IgD-negative memory B cell (primary cell): ENCODE results near the gene PMM1. TPM values are rescaled to one million over a fixed set of nuclear protein-coding genes. Genes with fewer than 3 reads are reported as not detected.
"Not testable (repeated sequence)": the region's sequence is repeated elsewhere in the genome, so short reads cannot be mapped to it uniquely, and the experiment has no call there.

ENCODE experiments used
- H3K27ac Mint-ChIP-seq, 3 donors: one replicate each; pipeline ENCODE4 v1.8.0; 2020 to 2022; ENCODE audit warnings: mild to moderate bottlenecking in 3 of 3, mixed read lengths in 3 of 3, moderate library complexity in 1 of 3
- H3K27me3 Mint-ChIP-seq: one replicate; pipeline ENCODE4 v1.8.0; 2021; ENCODE audit warnings: mixed read lengths
- H3K36me3 Mint-ChIP-seq: one replicate; pipeline ENCODE4 v1.8.0; 2020; ENCODE audit warnings: mild to moderate bottlenecking, mixed read lengths
- H3K4me1 Mint-ChIP-seq, 3 donors: one replicate each; pipeline ENCODE4 v1.8.0; 2020 to 2022; ENCODE audit warnings: mixed read lengths in 3 of 3, mild to moderate bottlenecking in 1 of 3
- H3K4me3 Mint-ChIP-seq, 4 donors: one replicate each; pipeline ENCODE4 v1.8.0; 2020 to 2022; ENCODE audit warnings: mild to moderate bottlenecking in 4 of 4, mixed read lengths in 4 of 4, moderate library complexity in 3 of 4
- H3K9me3 Mint-ChIP-seq, 3 donors: one replicate each; pipeline ENCODE4 v1.8.0; 2020 to 2021; ENCODE audit warnings: mixed read lengths in 3 of 3, mild to moderate bottlenecking in 1 of 3
- polyA plus RNA-seq: library from polyadenylated mRNA; unstranded; fragments of 300-500 nt; fragmentation: Illumina TruSeq; gene quantifications from one replicate; pipeline ENCODE4 v1.2.3, GENCODE V29; 2021

PMM1 gene
- polyA plus RNA-seq, 1 donor from 2014 or later = 21.8 TPM

DNA sequence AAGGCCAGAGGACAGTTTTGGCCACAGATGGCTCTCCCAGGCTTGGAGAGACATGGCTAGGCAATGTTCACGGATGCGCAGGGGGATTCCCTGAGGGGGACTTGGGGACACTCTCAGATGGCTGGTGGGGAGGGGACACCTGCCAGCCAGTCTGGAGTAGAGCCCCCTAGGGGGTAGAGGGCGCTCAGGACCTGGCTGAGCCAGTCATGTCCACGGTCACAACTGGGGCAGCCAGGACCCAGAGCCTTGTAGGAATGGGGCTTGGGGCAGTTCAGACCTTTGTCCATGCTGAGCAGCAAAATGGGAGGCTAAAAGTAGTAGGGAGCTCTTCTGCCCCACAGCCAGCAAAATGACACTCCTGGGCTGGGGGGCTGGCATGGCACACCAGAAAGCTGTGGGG lies 27.2 kb downstream of the PMM1 start:
- H3K9me3 Mint-ChIP-seq = no peaks in the 10 kb centered on the region
- H3K4me1 Mint-ChIP-seq = no peaks in the 10 kb centered on the region
- H3K4me3 Mint-ChIP-seq = no peak overlapping the region
- H3K27me3 Mint-ChIP-seq = peaks cover 14% of the 10 kb centered on the region
- H3K27ac Mint-ChIP-seq = peak overlapping the region in 1 of 3 donors; percentile 74
- no peaks in the 10 kb centered on the region for H3K36me3 Mint-ChIP-seq

DNA sequence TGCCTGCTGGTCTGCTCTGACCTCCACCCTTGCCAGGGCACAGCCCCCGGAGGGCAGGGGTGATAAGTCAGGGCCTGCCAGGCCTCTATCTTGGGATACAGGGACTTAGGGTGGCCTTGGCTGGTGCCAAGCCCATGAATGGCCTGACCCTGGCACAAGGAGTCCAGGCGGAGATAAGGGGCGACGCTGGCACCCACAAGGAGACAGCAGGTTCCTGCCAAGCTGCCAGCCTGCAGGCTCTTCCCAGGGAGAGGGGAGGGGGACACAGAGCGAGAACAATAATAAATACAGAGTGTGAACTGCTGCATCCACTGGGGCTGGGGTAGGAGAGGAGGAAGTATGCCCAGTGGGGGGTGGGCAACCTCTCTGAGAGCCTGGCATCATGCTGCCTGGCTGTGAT lies 27.9 kb downstream of the PMM1 start:
- no peaks in the 10 kb centered on the region for H3K36me3 Mint-ChIP-seq
- H3K27me3 Mint-ChIP-seq = peaks cover 14% of the 10 kb centered on the region
- no peaks in the 10 kb centered on the region for H3K4me1 Mint-ChIP-seq
- H3K4me3 Mint-ChIP-seq = no peak overlapping the region
- H3K9me3 Mint-ChIP-seq = no peaks in the 10 kb centered on the region
- no peak overlapping the region for H3K27ac Mint-ChIP-seq

- Mint-ChIP-seq H3K9me3 (no peaks in the 10 kb centered on the region), H3K27ac (no peak overlapping the region), H3K4me3 (no peak overlapping the region), H3K36me3 (peaks cover 2% of the 10 kb centered on the region), H3K4me1 (peaks cover 0 to 1% (median 0%) of the 10 kb centered on the region in 3 donors), H3K27me3 (peaks cover 16% of the 10 kb centered on the region)
These were observed 28.3 kb downstream of the PMM1 start for GRCh38 chr22:41561335-41561734.

DNA sequence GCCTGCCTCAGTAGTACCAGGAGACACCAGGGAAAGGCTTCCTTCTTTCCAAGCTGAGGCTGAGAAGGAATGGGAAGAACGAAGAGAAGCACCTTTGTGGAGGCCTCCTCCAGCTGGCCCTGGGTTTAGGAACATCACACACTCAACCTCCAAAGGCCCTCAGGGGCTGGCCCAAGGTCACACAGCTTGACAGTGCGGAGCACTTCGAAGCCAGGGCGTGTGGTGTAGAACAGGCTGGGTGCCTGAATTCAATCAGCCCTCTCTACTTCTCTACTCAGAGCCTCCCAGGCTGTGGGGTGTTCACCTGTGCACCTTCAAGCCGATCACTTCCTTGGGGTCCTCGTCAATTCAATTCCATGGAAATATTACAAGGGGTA lies 29.6 kb downstream of the PMM1 start:
- Mint-ChIP-seq H3K36me3 (peaks cover 2% of the 10 kb centered on the region), H3K27me3 (peaks cover 19% of the 10 kb centered on the region), H3K4me1 (peaks cover 0 to 3% (median 0%) of the 10 kb centered on the region in 3 donors), H3K4me3 (no peak overlapping the region), H3K9me3 (no peaks in the 10 kb centered on the region), H3K27ac (no peak overlapping the region)

DNA sequence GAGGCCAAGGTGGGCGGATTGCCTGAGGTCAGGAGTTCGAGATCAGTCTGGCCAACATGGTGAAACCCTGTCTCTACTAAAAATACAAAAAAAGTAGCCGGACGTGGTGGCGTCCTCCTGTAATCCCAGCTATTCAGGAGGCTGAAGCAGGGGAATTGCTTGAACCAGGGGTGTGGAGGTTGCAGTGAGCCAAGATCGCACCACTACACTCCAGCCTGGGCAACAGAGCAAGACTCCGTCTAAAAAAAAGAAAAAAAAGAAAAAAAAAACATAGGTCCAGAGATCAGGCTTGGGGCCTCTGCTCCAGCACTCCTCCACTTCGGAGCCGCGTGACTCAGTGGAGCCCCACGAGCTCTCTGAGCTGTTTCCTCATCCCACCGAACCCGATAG lies 31.4 kb downstream of the PMM1 start:
- peaks cover 21% of the 10 kb centered on the region for H3K27me3 Mint-ChIP-seq
- not testable (repeated sequence) for H3K9me3 Mint-ChIP-seq, H3K36me3 Mint-ChIP-seq, H3K27ac Mint-ChIP-seq, H3K4me1 Mint-ChIP-seq, H3K4me3 Mint-ChIP-seq

GRCh38 chr22:41557401-41558240 lies 32.0 kb downstream of the PMM1 start:
- Mint-ChIP-seq H3K27ac (no peak overlapping the region), H3K36me3 (peaks cover 2% of the 10 kb centered on the region)

GRCh38 chr22:41556561-41556960 lies 33.1 kb downstream of the PMM1 start:
- Mint-ChIP-seq H3K4me3 (no peak overlapping the region), H3K27me3 (peaks cover 26% of the 10 kb centered on the region)

More at GRCh38 chr22:41557401-41558240, 32.0 kb downstream of the PMM1 start:
- Mint-ChIP-seq H3K27me3 (peaks cover 21% of the 10 kb centered on the region), H3K4me3 (peak overlapping the region in 1 of 4 donors; percentile 22), H3K4me1 (peaks cover 0 to 3% (median 0%) of the 10 kb centered on the region in 3 donors), H3K9me3 (no peaks in the 10 kb centered on the region)

GRCh38 chr22:41555325-41555982 lies 34.2 kb downstream of the PMM1 start:
- peaks cover 21% of the 10 kb centered on the region for H3K27me3 Mint-ChIP-seq
- H3K4me1 Mint-ChIP-seq = peaks cover 0 to 3% (median 0%) of the 10 kb centered on the region in 3 donors
- peaks cover 2% of the 10 kb centered on the region for H3K36me3 Mint-ChIP-seq
- no peak overlapping the region for H3K4me3 Mint-ChIP-seq
- no peaks in the 10 kb centered on the region for H3K9me3 Mint-ChIP-seq
- H3K27ac Mint-ChIP-seq = no peak overlapping the region

More at GRCh38 chr22:41556561-41556960, 33.1 kb downstream of the PMM1 start:
- H3K9me3 Mint-ChIP-seq = no peaks in the 10 kb centered on the region
- peaks cover 2% of the 10 kb centered on the region for H3K36me3 Mint-ChIP-seq
- H3K27ac Mint-ChIP-seq = no peak overlapping the region
- peaks cover 0 to 3% (median 0%) of the 10 kb centered on the region in 3 donors for H3K4me1 Mint-ChIP-seq

DNA sequence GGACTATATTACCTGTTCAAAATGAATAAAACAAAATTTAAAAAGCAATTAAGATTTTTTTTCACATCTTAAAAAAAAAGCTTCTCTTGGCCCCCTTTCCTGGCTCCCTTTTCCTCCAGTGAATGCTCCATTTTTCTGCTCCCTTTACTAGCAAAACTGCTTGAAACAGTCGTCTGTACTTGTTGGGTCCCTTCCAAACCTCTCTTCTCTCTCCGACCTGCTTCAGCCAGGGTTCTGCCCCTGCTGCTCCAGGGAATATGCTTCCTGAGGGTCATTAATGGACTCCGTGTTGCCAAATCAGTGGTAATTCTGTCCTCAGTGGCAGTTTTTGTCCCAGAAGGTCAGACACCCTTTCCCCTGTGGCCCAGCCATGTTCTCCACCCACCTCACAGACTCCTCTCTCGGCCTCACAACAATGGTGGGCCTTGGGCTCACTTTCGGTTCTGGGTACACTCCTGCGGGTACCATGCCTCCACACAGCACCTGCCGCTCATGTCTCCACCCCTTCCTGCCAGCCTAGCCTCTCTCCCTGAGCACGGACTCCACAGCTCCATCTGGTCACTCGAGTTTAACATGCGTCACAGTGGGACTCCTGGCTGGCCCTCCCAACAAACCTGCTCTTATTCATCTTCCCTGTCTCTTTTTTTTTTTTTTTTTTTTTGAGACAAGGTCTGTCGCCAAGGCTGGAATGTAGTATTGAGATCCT lies 37.6 kb downstream of the PMM1 start:
- Mint-ChIP-seq H3K36me3 (peaks cover 2% of the 10 kb centered on the region), H3K4me1 (peaks cover 0 to 3% (median 0%) of the 10 kb centered on the region in 3 donors), H3K27me3 (peaks cover 14% of the 10 kb centered on the region), H3K9me3 (no peaks in the 10 kb centered on the region), H3K27ac (no peak overlapping the region), H3K4me3 (peak overlapping the region in 1 of 4 donors; percentile 43)

DNA sequence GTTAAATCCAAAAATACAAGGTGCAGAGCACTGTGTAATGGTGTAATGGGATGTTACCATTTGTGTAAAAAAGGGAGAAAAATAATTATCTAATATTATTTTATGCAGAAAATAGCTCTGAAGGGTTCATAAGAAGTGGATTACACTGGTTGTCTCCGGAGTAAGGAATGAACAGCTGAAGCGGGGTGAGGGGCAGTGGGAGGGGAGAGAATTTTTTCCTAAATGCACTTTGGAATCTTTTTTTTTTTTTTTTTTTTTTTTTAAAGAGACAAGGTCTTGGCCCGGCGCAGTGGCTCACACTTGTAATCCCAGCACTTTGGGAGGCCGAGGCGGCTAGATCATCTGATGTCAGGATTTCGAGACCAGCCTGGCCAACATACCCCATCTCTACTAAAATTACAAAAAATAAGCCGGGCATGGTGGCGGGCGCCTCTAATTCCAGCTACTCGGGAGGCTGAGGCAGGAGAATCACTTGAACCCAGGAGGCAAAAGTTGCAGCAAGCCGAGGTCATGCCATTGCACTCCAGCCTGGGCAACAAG lies 38.6 kb downstream of the PMM1 start:
- H3K4me1 Mint-ChIP-seq = no peaks in the 10 kb centered on the region
- peaks cover 9% of the 10 kb centered on the region for H3K27me3 Mint-ChIP-seq
- no peaks in the 10 kb centered on the region for H3K9me3 Mint-ChIP-seq
- no peak overlapping the region for H3K4me3 Mint-ChIP-seq
- H3K36me3 Mint-ChIP-seq = no peaks in the 10 kb centered on the region
- H3K27ac Mint-ChIP-seq = no peak overlapping the region

DNA sequence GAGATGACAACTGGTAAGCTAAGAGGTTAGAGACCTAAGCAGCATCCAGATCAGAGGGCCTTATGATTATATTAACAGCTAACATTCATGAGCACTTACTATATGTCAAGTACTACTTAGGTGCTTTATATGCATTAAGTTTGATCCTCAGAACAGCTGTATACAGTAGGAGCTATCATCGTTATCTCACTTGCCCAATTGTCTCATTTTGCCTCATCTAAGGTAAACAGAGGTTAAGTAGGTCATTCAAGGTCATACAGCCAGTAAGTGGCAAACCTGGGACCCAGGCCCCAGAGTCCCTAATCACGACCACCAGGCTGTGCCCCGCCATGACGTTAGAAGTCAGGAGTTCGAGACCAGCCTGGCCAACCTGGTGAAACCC lies 40.8 kb downstream of the PMM1 start:
- no peaks in the 10 kb centered on the region for H3K36me3 Mint-ChIP-seq
- H3K9me3 Mint-ChIP-seq = no peaks in the 10 kb centered on the region

GRCh38 chr22:41544671-41545476 lies 44.8 kb downstream of the PMM1 start:
- Mint-ChIP-seq H3K4me1 (peaks cover 19 to 27% (median 24%) of the 10 kb centered on the region in 3 donors), H3K4me3 (peak overlapping the region; percentile 90 to 100 (median 98)), H3K9me3 (no peaks in the 10 kb centered on the region), H3K36me3 (no peaks in the 10 kb centered on the region), H3K27me3 (no peaks in the 10 kb centered on the region), H3K27ac (peak overlapping the region; percentile 95 to 97 (median 96))

More for the DNA sequence above, 40.8 kb downstream of the PMM1 start:
- H3K27me3 Mint-ChIP-seq = peaks cover 5% of the 10 kb centered on the region
- peak overlapping the region in 1 of 4 donors; percentile 52 for H3K4me3 Mint-ChIP-seq
- peaks cover 7 to 12% (median 10%) of the 10 kb centered on the region in 3 donors for H3K4me1 Mint-ChIP-seq
- peak overlapping the region in 2 of 3 donors; percentile 35 to 87 for H3K27ac Mint-ChIP-seq

DNA sequence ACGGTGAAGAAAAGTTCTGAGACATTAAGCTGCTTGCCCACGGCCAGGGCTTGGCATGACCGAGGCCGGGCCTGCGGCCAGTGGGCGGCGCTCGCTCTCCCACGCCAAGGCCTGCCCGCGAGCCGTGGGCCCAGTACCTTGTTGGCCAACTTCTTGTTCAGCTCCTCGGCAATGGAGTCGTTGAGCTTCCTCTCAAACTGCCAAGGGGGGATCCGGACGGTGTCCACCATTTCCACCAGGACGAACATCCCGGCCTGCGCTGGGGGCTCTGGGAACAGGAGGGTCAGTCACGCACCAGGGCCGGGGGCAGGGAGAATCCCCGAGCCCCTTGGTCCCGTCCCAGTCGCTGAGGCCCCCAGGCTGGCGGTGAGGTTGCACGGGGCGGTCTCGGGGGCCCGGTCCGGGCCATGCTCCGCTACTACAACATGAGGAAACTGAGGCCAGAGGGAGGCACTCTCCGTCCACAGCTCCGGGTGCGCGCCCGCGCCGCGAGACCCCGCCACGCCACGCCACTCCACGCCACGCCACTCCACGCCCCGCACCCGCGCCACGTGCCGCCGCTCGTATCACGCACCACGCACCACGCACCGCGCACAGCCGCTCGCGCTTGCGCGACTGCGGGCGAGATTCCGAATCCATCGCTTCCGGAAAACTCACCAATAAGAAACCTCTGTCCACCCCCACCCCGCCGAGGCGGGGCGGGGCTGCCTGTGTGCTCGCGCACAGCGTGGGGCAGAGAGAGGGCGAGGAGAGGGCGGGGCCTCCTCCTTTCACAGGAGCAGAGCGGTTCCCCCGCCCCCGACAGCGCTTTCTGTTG lies 45.6 kb downstream of the PMM1 start, which contains the start of gene POLR3H:
TSS of gene POLR3H (minus strand) at position 617 of the 817 bp plus-strand sequence. CDS start at position 248, 369 bp downstream.
- no peaks in the 10 kb centered on the region for H3K9me3 Mint-ChIP-seq
- H3K4me3 Mint-ChIP-seq = peak within 1 kb of the TSS; percentile 90 to 100 (median 98)
- H3K36me3 Mint-ChIP-seq = no peaks in the 10 kb centered on the region
- H3K4me1 Mint-ChIP-seq = peaks cover 19 to 27% (median 24%) of the 10 kb centered on the region in 3 donors
- no peaks in the 10 kb centered on the region for H3K27me3 Mint-ChIP-seq
- H3K27ac Mint-ChIP-seq = peak within 1 kb of the TSS; percentile 95 to 97 (median 96)
